ENCODE data around the gene ZNF672.

ZNF672 gene

DNA sequence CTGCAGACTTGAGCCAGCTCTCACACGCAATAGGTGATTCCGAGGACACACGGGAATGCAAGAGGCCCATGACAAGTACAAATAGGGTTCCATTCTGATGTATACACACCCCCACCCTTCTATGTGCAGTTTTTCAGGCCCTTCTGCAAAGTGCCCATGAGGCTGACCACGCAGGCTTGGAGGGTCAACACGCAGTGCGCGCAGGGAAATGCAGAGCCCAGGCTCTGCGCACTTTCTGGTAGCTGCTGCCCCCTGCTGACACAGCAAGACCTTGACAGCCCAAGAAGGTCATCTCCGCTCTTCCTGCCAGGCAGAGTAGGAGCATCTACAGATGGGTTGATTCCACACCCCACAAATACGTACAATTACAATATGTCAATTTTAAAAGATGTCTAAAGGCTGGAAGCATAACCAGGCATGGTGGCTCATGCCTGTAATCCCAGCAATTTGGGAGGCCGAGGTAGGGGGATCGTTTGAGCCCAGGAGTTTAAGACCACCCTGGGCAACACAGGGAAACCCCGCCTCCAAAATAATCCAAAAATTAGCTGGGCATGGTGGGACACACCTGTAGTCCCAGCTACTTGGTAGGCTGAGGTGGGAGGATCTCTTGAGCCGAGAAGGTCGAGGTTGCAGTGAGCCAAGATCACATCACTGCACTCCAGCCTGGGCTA is 30.8 kb upstream of the ZNF672 start:
- peak; percentile 67 to 74 for ATAC-seq (replicated peaks)
- Mint-ChIP-seq H3K27ac (no peak overlapping the region), H3K4me3 (no peak overlapping the region), H3K4me1 (peaks cover 38 to 52% of the 10 kb centered on the region in 2 donors), H3K9me3 (peaks cover 0 to 7% of the 10 kb centered on the region in 2 donors), H3K36me3 (peaks cover 17 to 34% of the 10 kb centered on the region in 2 donors), H3K27me3 (no peaks in the 10 kb centered on the region)
- DNase-seq = peak; percentile 48

DNA sequence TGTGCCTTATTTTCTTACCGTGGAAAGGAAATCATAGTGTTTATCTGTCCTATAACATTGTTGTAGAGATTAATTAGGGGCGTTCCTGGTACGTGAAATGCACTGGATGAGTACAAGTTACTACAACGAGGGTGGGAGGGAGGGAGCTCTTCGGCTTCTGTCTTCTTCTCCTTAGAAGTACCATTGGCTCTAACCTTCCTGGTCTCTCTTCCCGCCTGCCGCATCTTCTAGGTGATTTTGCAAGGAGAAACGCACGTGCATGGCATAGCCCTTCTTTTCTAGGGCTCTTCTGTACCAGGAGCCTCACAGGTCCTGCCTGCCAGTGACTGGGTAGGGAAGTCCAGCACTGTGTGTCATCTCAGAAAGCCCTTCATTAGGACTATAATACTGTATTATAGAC is 29.1 kb upstream of the ZNF672 start:
- Mint-ChIP-seq H3K27me3 (no peaks in the 10 kb centered on the region), H3K36me3 (peaks cover 29 to 43% of the 10 kb centered on the region in 2 donors), H3K4me3 (no peak overlapping the region), H3K27ac (no peak overlapping the region), H3K4me1 (peaks cover 42 to 48% of the 10 kb centered on the region in 2 donors), H3K9me3 (no peaks in the 10 kb centered on the region)
- DNase-seq (no peak), ATAC-seq (replicated peaks) (no peak)

DNA sequence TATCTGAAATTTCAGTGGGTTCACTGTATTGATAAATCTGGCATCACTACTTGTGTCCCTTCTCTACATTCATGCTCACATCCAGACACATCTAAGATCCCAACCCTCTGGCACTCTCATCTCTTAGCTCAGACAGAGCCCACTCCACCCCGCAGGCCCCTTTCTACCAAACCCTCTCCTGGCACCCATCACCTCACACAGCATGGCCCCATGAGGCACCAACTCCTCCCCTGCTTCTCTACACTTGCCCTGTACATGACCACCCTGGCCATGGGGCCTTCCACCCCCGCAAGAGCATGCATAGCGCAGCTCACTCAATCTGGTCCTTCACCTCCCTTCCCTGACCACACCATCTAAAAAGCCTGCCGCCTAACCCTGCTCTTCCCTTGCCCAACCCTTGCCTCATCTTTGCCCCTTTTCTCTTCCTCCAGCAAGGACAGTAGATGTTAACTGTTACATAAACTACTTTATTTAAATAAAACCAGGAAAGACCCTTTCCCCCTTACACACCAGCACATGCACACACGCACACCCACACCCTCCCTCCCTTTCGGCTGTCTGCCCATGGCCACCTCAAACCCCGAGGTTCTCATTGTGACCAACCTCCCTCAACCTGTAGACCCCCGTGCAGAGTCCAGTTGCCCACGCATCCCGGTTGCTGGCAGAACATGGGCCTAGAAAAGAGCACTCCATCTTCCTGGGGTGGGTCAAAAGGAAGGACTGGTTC is 27.9 kb upstream of the ZNF672 start:
- H3K27me3 Mint-ChIP-seq = no peaks in the 10 kb centered on the region
- ATAC-seq (replicated peaks) = no peak
- H3K4me1 Mint-ChIP-seq = peaks cover 34 to 35% of the 10 kb centered on the region in 2 donors
- peak overlapping the region; percentile 52 for H3K27ac Mint-ChIP-seq
- H3K36me3 Mint-ChIP-seq = peaks cover 36 to 50% of the 10 kb centered on the region in 2 donors
- H3K9me3 Mint-ChIP-seq = no peaks in the 10 kb centered on the region
- no peak overlapping the region for H3K4me3 Mint-ChIP-seq
- DNase-seq = no peak

DNA sequence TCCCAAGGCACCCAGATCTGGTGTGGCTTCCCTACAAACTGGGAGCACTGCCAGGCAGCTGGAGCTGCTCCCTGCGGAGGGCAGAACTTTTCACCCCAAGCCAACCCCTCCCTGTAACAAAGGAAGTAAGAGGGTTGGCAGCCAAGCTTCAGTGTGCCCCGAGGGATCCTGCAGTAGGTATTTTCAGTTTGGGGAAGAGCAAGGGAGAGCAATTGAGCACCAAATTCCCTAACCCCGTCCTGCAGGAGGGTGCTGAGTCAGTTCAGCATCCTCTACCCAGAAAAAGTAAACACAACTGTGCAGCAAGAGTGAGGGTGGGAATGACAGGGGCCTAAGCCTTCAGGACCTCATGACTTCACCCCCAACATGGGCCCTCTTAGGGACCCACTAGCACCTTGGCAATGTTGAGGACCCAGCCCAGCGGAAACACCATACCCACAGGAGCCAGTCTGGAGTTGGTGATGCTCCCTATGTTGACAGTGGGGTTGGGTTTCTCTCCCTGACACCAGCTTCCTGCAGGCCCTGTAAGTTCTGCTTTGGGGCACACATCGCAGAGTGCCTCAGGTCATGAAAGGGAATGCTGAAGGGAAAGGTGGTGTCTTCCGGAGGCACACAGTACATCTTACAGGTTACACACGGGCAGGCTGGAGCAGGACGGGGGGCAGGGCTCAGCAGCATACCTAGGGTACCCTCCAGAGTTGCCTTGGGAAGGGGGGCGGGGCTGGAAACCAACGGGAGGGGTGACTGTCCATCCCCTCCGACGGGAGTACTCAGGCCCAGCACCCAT is 27.1 kb upstream of the ZNF672 start:
- peaks cover 42 to 56% of the 10 kb centered on the region in 2 donors for H3K36me3 Mint-ChIP-seq

DNA sequence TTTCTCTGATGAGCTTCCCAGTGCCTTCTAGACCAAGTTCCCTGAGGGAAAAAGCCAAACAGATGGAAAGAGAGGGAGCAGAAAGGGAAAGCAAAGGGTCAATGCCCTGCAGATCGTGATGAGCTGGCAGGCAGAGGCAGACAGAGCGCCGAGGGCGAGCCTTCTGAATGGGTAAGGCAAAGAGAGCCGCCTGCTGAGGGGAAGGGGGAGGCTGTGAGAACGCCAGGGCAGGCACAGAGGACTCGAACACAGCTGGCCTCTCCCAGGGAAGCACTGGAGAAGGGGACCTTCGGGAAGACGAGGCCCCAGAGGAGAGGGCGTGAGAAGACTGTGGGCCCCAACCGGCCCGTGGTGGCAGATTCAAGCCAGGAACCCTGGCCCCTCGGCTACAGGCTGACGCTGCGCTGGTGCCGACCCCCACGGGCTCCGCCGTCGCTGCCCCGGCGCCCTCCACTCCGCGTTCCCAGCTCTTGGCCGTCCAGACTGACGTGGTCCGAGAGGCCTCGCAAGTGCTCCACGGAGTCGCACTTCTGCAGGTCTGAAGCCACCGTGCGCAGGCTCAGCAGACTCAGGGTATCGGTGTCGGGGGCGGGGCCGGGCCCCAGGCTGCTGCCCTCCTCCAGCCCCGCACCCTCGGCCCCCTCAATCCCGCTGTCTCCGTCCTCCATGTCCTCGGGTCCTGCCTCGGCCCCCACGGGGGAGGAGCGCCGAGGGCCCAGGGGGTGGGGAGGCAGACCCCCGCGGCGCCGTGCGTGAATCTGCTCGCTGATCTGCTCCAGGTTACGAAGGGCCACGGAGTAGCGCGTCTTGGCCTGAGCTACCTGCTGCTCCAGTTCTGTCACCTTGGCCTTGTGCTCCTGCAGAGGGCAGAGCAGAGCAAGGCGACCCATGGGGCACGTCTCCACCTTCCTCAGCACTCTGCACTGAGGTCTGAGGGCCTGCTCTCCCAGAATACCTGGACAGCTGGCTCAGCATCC is 26.2 kb upstream of the ZNF672 start:
- Mint-ChIP-seq H3K27me3 (no peaks in the 10 kb centered on the region), H3K27ac (peak overlapping the region; percentile 81), H3K4me3 (peak overlapping the region in 1 of 2 donors; percentile 44), H3K36me3 (peaks cover 50 to 65% of the 10 kb centered on the region in 2 donors), H3K9me3 (no peaks in the 10 kb centered on the region), H3K4me1 (peaks cover 24 to 31% of the 10 kb centered on the region in 2 donors)
- DNase-seq (no peak), ATAC-seq (replicated peaks) (no peak)

More for the DNA sequence above, 27.1 kb upstream of the ZNF672 start:
- Mint-ChIP-seq H3K4me1 (peaks cover 27 to 32% of the 10 kb centered on the region in 2 donors), H3K9me3 (no peaks in the 10 kb centered on the region), H3K27ac (peak overlapping the region; percentile 81), H3K4me3 (no peak overlapping the region), H3K27me3 (no peaks in the 10 kb centered on the region)
- ATAC-seq (replicated peaks) (no peak), DNase-seq (no peak)

DNA sequence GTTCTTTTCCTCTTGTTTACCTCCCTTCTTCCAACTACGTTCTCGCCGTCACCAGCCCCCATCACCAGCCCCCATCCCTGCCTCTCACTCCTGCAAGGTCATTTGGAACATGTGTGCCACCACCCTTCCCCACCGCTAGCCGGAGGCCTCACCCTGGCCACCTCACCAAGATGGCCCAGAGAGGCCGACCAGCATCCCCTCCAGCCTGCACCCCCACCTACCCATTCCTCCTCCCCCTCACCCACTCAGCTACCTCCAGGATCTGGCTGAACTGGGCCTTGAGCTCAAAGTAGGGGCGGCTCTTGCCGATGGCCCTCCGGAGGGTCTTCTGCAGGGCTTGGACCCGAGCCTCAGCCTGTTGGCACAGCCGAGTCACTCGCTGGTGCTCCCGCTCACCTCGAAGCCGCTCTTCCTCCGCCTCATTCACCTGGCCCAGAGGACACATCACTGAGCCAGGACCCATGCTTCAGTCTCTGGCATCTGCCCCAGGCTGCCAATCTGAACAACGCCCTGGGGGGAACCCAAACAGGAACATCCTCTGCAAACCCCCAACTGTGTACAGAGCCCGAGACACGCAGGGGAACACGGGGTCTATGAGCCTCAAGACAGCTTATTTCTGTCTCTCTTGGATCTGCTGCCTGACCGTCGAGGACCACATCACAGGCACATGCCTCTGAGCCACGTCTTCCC is 25.1 kb upstream of the ZNF672 start:
- Mint-ChIP-seq H3K9me3 (no peaks in the 10 kb centered on the region), H3K4me1 (peaks cover 25 to 35% of the 10 kb centered on the region in 2 donors), H3K27me3 (no peaks in the 10 kb centered on the region), H3K27ac (peak overlapping the region; percentile 57), H3K36me3 (peaks cover 53 to 67% of the 10 kb centered on the region in 2 donors), H3K4me3 (no peak overlapping the region)
- ATAC-seq (replicated peaks) = no peak
- no peak for DNase-seq

DNA sequence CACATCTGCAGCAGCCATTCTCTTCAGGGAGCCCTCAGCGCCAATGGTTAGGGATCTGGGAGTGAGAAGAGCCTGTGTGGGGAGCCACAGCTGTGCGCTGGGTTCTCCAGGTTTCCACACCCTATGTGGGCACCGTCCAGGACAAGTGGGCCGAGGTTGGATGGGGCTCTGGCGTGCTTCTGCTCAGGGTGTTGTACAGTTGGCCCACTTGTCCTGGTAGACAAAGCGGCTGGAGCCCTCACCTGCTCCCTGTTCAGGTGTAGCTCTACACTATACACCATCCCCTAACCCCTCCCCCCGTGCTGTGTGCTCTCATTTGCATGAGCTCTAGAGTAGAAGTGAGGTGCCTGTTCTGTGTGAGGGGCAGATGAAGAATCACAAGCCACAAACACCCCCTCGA is 24.5 kb upstream of the ZNF672 start:
- no peaks in the 10 kb centered on the region for H3K9me3 Mint-ChIP-seq
- ATAC-seq (replicated peaks) = no peak
- H3K27me3 Mint-ChIP-seq = no peaks in the 10 kb centered on the region
- H3K27ac Mint-ChIP-seq = no peak overlapping the region
- peaks cover 53 to 74% of the 10 kb centered on the region in 2 donors for H3K36me3 Mint-ChIP-seq
- H3K4me1 Mint-ChIP-seq = peaks cover 29 to 41% of the 10 kb centered on the region in 2 donors
- no peak overlapping the region for H3K4me3 Mint-ChIP-seq
- no peak for DNase-seq

DNA sequence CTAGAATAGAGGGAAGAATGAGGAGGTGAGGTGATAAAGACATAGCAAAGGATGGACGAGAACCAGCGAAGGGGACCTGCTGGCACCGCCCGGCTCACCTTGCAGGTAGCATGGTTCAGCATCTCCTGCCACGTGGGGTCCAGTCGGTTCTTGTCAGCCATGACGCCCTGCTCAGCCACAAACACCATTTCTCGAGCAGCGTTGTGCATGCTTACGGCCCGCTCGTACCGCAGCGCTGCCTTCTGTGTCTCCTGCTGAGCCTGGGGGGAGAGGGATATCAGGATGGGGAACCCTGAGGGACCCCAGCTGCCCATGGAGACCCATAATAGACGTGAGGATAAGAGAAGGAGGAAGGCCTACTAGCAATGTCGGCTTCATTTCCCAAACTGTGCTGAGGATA is 23.7 kb upstream of the ZNF672 start:
- H3K27ac Mint-ChIP-seq = no peak overlapping the region
- no peaks in the 10 kb centered on the region for H3K27me3 Mint-ChIP-seq
- ATAC-seq (replicated peaks) = no peak
- H3K36me3 Mint-ChIP-seq = peaks cover 56 to 80% of the 10 kb centered on the region in 2 donors
- H3K4me1 Mint-ChIP-seq = peaks cover 33 to 49% of the 10 kb centered on the region in 2 donors
- no peaks in the 10 kb centered on the region for H3K9me3 Mint-ChIP-seq
- H3K4me3 Mint-ChIP-seq = no peak overlapping the region
- DNase-seq = no peak

DNA sequence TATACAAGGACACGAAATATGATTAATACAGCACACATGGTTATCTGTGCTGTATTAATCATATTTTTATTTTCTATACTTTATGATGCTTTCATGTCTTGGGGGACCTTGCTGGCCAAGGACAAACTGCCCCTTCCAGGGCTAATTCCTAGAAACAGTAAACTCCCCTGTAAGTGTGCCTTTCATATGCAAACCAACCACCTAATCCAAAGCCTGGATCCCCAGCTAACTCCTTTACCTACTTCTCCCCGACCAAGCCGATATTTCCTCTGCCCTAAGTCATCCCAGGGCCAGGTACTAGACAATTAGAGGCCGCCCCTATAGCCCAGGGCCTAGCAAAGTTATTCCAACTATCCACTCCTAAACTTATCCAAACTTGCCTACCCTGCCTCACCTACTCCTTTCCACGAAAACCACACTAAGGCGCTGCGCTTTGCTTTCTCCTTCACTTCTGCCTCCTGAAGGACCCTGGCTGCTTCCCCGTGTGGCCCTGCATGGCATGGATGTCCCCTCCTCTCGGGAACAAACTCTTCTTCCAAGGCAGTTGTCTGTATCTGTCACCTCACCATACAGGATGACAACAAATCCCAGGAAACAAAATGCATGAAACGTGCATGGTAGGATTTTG is 22.5 kb upstream of the ZNF672 start:
- H3K36me3 Mint-ChIP-seq = peaks cover 63 to 79% of the 10 kb centered on the region in 2 donors
- DNase-seq (no peak), ATAC-seq (replicated peaks) (no peak)
- H3K4me1 Mint-ChIP-seq = peaks cover 38 to 58% of the 10 kb centered on the region in 2 donors
- H3K27me3 Mint-ChIP-seq = no peaks in the 10 kb centered on the region
- H3K9me3 Mint-ChIP-seq = no peaks in the 10 kb centered on the region
- no peak overlapping the region for H3K27ac Mint-ChIP-seq
- H3K4me3 Mint-ChIP-seq = no peak overlapping the region

DNA sequence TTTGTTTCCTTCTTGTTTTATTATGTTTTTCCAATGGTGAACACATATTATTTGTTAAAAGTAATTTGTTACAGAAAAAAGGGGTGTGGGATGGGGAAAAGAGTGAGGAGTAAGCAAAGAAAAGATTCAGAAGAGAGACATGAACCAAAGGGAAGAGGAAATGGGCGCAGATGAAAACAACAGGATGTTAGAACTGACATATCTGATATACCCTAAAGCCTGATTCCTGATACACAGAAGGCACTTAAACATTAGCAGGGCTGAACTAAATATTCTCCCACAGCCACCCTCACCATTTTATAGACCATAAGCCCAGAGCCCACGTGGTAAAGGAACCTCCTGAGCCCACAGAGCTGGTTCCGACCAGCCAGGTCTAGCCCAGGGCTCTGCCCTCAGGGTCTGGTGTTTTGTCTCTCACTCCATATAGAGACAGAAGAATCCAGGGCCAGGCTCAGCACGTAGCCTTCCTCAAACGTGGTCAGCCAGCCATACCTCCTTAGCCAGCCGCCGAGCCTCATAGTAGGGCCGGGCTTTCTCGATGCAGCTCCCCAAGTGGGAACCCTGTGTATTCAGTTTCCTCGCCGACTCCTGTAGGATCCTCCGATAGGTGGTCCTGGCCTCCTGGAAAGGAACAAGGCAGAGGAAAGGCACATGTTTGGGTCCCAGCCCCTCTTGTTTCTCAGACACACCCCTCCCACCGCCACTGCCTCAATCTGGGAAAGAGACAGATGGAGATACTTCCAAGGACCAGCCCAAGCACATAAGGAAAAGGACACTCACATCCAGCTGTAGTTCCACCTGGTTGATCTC is 21.8 kb upstream of the ZNF672 start:
- no peaks in the 10 kb centered on the region for H3K9me3 Mint-ChIP-seq
- H3K36me3 Mint-ChIP-seq = peaks cover 65 to 79% of the 10 kb centered on the region in 2 donors
- ATAC-seq (replicated peaks) (no peak), DNase-seq (no peak)
- H3K27ac Mint-ChIP-seq = peak overlapping the region; percentile 66
- no peaks in the 10 kb centered on the region for H3K27me3 Mint-ChIP-seq
- H3K4me3 Mint-ChIP-seq = no peak overlapping the region
- H3K4me1 Mint-ChIP-seq = peaks cover 40 to 58% of the 10 kb centered on the region in 2 donors

DNA sequence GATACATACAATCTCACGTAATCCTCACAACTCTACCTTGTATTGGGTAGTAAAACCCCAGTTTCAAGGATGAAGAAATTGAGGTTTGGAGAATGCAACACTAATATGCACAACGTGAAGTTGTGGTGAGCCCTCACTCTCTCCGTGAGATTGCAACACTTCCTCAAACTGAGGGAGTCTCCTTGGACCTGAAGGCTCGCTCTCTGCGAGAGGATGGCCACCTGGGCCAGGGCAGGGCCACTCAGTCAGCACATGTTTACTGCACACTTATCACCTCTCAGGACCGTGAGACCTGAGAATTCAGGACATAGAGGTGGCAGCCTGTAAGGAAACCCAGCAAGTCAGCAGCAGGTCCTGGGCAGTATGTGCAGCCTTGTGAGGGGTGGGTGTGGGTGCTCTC is 21.0 kb upstream of the ZNF672 start:
- Mint-ChIP-seq H3K4me1 (peaks cover 45 to 62% of the 10 kb centered on the region in 2 donors), H3K9me3 (no peaks in the 10 kb centered on the region), H3K27ac (peak overlapping the region; percentile 78), H3K4me3 (no peak overlapping the region), H3K27me3 (no peaks in the 10 kb centered on the region), H3K36me3 (peaks cover 64 to 83% of the 10 kb centered on the region in 2 donors)
- ATAC-seq (replicated peaks) = peak; percentile 33 to 58
- DNase-seq = no peak

All from stimulated activated naive B cell treated with anti-CD40 and anti-IgM and Interleukin-4, amounts not matched to agents 10 μg/mL and 1 μg/mL and 100 μg/mL, for 72 hours (primary cell).